GM12873 (cell line): ENCODE data around the gene SEC11C.

Source experiments
- CTCF ChIP-seq: IDR thresholded peaks from 2 replicates; pipeline ENCODE4 v1.5.1; 2012; ENCODE audit warnings: low read depth, mild to moderate bottlenecking, moderate library complexity, low read length, control low read depth; ENCODE audit not compliant: insufficient read depth; ENCODE audit errors: missing control alignments

SEC11C gene

DNA sequence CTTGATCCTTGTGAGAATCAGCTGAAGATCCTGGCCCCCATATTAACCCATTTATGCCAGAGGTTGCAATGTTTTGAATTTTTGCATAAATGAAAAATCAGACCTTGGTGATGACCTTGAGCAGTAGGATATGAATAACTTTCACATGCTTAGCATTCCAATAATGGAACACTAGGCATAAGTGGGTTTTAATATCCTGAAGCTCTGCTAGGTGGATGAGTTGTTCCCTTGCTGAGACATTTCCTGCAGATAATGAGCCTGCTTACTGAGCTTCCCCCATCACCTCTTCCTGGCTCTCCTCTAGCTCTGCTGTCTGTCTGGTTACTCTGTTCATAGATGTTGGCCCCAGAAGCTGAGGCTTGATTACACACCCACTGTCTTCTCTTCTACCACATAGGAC lies 25.5 kb upstream of the SEC11C start:
- TF ChIP-seq CTCF: no peak

DNA sequence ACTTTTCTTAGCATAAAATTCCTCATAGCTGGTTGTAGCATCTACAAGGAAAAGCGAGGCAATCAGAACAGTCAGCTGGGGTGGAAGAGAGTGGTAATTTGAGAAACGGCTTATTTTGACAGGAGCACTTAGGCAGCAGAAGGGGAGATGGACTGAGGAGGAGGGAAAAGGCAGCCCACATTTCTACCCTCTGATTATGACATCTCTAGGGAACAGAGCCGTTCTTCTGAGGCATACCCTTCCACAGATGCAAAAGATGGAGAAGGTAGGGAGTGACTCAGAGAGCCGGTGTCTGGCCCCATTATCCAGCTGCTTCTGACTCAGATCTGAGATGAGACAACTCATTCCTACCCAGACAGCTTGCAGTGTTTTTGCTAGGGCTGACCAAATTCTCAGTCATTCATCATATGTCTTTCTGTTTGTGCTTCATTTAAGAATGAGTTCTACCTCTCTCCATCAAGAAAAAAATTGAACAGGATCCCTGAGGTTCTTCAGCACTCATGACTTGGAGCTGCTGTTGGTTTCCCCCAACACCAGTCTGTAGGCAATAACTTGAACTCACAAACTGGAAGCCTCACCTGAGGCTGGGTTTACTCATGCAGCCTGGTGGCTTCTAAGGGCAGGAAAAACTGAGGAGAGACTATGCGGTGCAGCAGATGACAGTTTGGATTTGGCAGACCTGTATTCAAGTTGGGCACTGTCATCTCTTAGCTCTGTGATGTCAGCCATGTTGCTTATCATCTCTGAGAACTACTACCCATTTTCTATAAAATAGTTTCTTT lies 15.9 kb upstream of the SEC11C start:
- TF ChIP-seq CTCF: no peak

DNA sequence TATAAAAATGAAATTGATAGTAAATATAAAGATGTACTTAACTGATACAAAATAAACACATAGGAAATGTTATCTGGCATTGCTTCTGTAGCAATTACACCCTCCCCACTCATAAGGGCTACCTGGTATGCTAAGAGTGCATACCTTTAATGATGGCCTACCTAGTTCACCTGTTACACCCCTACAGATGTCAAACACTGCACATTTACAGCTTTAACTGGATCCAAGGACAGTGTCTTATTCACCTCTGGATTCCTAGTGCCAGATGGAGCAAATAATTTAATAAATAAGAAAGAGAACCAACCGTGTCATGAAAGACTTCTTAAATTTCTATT lies 15.3 kb upstream of the SEC11C start:
- no peak for TF ChIP-seq CTCF

- no peak for TF ChIP-seq CTCF
Observed at GRCh38 chr18:59127047-59127446, 12.6 kb upstream of the SEC11C start.

- TF ChIP-seq CTCF: no peak
Observed at GRCh38 chr18:59129951-59130703, 9.6 kb upstream of the SEC11C start.

DNA sequence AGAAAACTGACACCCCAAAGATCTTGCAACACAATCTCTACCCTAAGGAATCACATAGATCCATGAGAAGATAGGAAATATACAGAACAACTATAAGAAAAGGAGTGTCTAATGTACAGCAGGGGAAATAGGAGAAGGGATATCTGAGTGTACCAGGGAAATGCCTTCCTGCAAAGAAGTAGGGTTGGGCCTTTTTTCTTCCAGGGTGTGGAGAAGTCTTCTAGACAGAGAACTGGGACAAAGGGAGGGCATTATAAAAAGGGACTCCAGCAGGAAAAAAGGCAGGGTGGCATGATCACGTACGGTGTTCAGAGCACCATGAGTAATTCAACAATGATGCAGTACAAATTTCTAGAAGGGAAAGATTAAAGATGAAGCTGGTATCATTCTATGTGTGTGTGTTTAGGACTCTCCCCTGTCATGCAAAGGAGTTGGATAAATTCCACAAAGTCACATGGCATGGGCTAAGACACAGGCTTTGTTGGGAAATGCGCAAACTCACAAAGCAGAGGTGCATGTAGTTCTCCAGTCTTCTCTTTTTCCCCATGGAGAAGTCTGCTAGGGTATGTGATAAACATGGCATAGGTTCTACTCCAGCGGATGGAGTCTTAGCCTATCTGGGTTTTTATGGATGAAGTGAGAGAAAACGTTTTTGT lies 6.7 kb upstream of the SEC11C start:
- TF ChIP-seq CTCF: no peak

- no peak for TF ChIP-seq CTCF
Observed at GRCh38 chr18:59139291-59139614, 431 bp upstream of the SEC11C start.
